Cardiac fibroblast (primary cell): ENCODE data around the gene GRB10.

Experiments
- DNase-seq, 2 donors: peaks; one replicate each; pipeline versions ENCODE4 v3.0.0 to v3.0.0-alpha.2; 2010; ENCODE audit warnings: low read depth in 2 of 2
- H3K4me3 ChIP-seq, 2 donors: replicated peaks in 1 of 2; 1 replicate in 1 of 2; 2 replicates in 1 of 2; pipeline ENCODE4 v1.5.1; 2011; ENCODE audit warnings: low read depth in 2 of 2, low read length in 2 of 2, mild to moderate bottlenecking in 2 of 2, moderate library complexity in 1 of 2
- CTCF ChIP-seq: IDR thresholded peaks from one replicate; pipeline ENCODE4 v1.5.1; 2011; ENCODE audit warnings: low read depth, mild to moderate bottlenecking, low read length, inconsistent platforms

Gene GRB10

GRCh38 chr7:50824882-50825281, 42.2 kb upstream of the GRB10 start:
- DNase-seq, result no peak
- TF ChIP-seq CTCF, result no peak
- H3K4me3 ChIP-seq, result no peak overlapping the region

- no peak for TF ChIP-seq CTCF
- H3K4me3 ChIP-seq, result no peak overlapping the region
- peak in 1 of 2 donors; percentile 82 for DNase-seq
Measured at GRCh38 chr7:50822706-50823105, 40.0 kb upstream of the GRB10 start.

- H3K4me3 ChIP-seq, result no peak overlapping the region
- TF ChIP-seq CTCF, result no peak
- no peak for DNase-seq
Measured at GRCh38 chr7:50822110-50822509, 39.4 kb upstream of the GRB10 start.

- peak; percentile 41 to 80 for DNase-seq
- H3K4me3 ChIP-seq, result no peak overlapping the region
- TF ChIP-seq CTCF, result no peak
Measured at GRCh38 chr7:50821457-50822008, 38.8 kb upstream of the GRB10 start.

GRCh38 chr7:50818324-50818723, 35.6 kb upstream of the GRB10 start:
- no peak overlapping the region for H3K4me3 ChIP-seq
- TF ChIP-seq CTCF, result no peak
- peak in 1 of 2 donors; percentile 80 for DNase-seq

GRCh38 chr7:50817561-50817960, 34.9 kb upstream of the GRB10 start:
- no peak for DNase-seq
- no peak overlapping the region for H3K4me3 ChIP-seq
- TF ChIP-seq CTCF, result no peak

- no peak for DNase-seq
- no peak for TF ChIP-seq CTCF
- no peak overlapping the region for H3K4me3 ChIP-seq
Measured at GRCh38 chr7:50815138-50815537, 32.4 kb upstream of the GRB10 start.
